ENCODE data around the gene DNAJC12. TPM values are rescaled to one million over a fixed set of nuclear protein-coding genes. Genes with fewer than 3 reads are reported as not detected.
"Not testable (repeated sequence)": the region's sequence is repeated elsewhere in the genome, so short reads cannot be mapped to it uniquely, and the experiment has no call there.

DNAJC12 gene
- total and polyA plus RNA-seq, 2 of the 8 experiments (the other 6 are each of a cell fraction or from before 2014, with no cell fraction given) = 0.86 to 4.2 TPM

DNA sequence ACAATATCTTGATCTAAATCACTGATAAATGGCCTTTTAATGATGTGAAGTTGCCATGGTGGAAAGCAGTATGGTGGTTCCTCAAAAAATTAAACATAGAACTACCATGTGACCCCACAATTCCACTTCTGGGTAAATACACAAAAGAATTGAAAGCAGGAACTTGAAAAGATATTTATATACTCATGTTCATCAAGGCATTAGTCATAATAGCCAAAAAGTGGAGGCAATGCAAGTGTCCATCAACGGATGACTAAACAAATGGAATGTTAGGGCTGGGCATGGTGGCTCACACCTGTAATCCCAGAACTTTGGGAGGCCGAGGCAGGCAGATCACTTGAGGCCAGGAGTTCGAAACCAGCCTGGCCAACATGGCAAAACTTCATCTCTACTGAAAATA, 2.0 kb upstream of the DNAJC12 start (continued):
- no peak for TF ChIP-seq GTF2F1 (IDR thresholded peaks at IDR 0.05; ENCODE audit: borderline replicate concordance, low read depth, low read length)

GRCh38 chr10:67839511-67839910, 1.5 kb upstream of the DNAJC12 start:
- H3K14ac ChIP-seq (ENCODE audit: insufficient read length); H2BK120ac ChIP-seq (replicated peaks; ENCODE audit: low read depth, low read length); H4K20me1 ChIP-seq (replicated peaks in 1 of 2; ENCODE audit: control insufficient read depth in 1 of 2, insufficient read depth in 2 of 2, low read length in 2 of 2); H4K91ac ChIP-seq (replicated peaks; ENCODE audit: insufficient read length, low read length); H3K36me3 ChIP-seq (ENCODE audit: control insufficient read depth in 2 of 4, insufficient read depth in 4 of 4, low read length in 3 of 4); H2BK12ac ChIP-seq (ENCODE audit: low read depth, low read length); FAIRE-seq; H3K4me3 ChIP-seq (ENCODE audit: extremely low read depth in 1 of 4, insufficient read depth in 2 of 4, low read depth in 3 of 4, low read length in 4 of 4); H4K8ac ChIP-seq (ENCODE audit: extremely low read depth, insufficient read depth, low read length); H4K5ac ChIP-seq (ENCODE audit: insufficient read length, low read depth, low read length); H3K27ac ChIP-seq (ENCODE audit: low read depth, low read length); H3K56ac ChIP-seq (replicated peaks; ENCODE audit: insufficient read length, low read depth, low read length); H2BK5ac ChIP-seq (ENCODE audit: low read depth, low read length); H3K4ac ChIP-seq (replicated peaks; ENCODE audit: insufficient read length, low read depth, low read length); H3K4me2 ChIP-seq (ENCODE audit: insufficient read depth in 1 of 2, low read depth in 2 of 2, low read length in 2 of 2); H3K79me1 ChIP-seq (ENCODE audit: low read depth, low read length); H2BK15ac ChIP-seq (ENCODE audit: low read length); H3K9ac ChIP-seq (replicated peaks in 1 of 4; ENCODE audit: extremely low read depth in 1 of 4, low read depth in 3 of 4, low read length in 3 of 4); H2AK5ac ChIP-seq (ENCODE audit: low read depth, low read length); H3K18ac ChIP-seq (ENCODE audit: extremely low read depth, low read length); H3K23ac ChIP-seq (ENCODE audit: insufficient read length); POLR2A ChIA-PET (ENCODE audit: partially characterized antibody); H2AFZ ChIP-seq (ENCODE audit: low read length); H3K79me2 ChIP-seq (ENCODE audit: control insufficient read depth in 1 of 2, insufficient read depth in 2 of 2, low read length in 2 of 2); H3K9me3 ChIP-seq (ENCODE audit: insufficient read depth in 2 of 2, low read depth in 1 of 2, low read length in 1 of 2); DNase-seq (ENCODE audit: low read depth in 1 of 2, low spot score in 2 of 2); H2BK20ac ChIP-seq (ENCODE audit: low read length); CTCF ChIA-PET (ENCODE audit: partially characterized antibody); H3K23me2 ChIP-seq (ENCODE audit: low read depth, low read length); H3K4me1 ChIP-seq (replicated peaks in 1 of 4; ENCODE audit: control insufficient read depth in 3 of 4, insufficient read depth in 4 of 4, low read length in 3 of 4); H3K27me3 ChIP-seq (replicated peaks in 1 of 4; ENCODE audit: control insufficient read depth in 3 of 4, extremely low read depth in 1 of 4, insufficient read depth in 3 of 4, low read length in 3 of 4): not testable (repeated sequence)
- WGBS, 2 experiments (ENCODE audit: extremely low coverage in 1 of 2, insufficient coverage in 1 of 2, insufficient read length in 1 of 2, insufficient replicate concordance in 2 of 2, low coverage in 1 of 2, low lambda C conversion rate in 2 of 2, missing lambda C conversion rate in 1 of 2) = 95% methylated on average over 12 of the region's 12 CpGs; no CpG with 5 or more reads in 1 of the 2 experiments
